H1 (cell line): Measurements from ENCODE around the gene PAK5. TPM values are rescaled to one million over a fixed set of nuclear protein-coding genes. Genes with fewer than 3 reads are reported as not detected.

Experiments used
- CTCF ChIA-PET: fragments of 300-600 bp; sonication (Branson Sonifier 250); formaldehyde crosslinking; loops from one replicate; lab custom pipeline; 2021; ENCODE audit not compliant: partially characterized antibody; lab: Charles Lee
- POLR2A ChIA-PET: fragments of 300-600 bp; sonication (Branson Sonifier 250); formaldehyde crosslinking; loops from one replicate; lab custom pipeline; 2021; ENCODE audit warnings: inconsistent platforms; ENCODE audit not compliant: partially characterized antibody; lab: Charles Lee
- DNase-seq, 2 experiments: peaks; one replicate each; pipeline versions ENCODE4 v3.0.0 to v3.0.0-alpha.2; 2010 to 2022; ENCODE audit warnings: low spot score in 2 of 2, low read depth in 1 of 2, mixed read lengths in 1 of 2
- FAIRE-seq: peaks from 2 replicates; lab custom pipeline; 2011; peaks lifted over from hg19 to GRCh38; lab: Jason Lieb, UNC
- H2AFZ ChIP-seq: 2 replicates; pipeline ENCODE4 v1.8.1; 2012; ENCODE audit warnings: low read length, inconsistent platforms
- H2AK5ac ChIP-seq: 2 replicates; pipeline ENCODE4 v1.6.1; 2013; ENCODE audit warnings: low read depth, low read length
- H2BK120ac ChIP-seq: replicated peaks from 2 replicates; pipeline ENCODE3; 2013; ENCODE audit warnings: low read depth, low read length, inconsistent platforms
- H2BK12ac ChIP-seq: 2 replicates; pipeline ENCODE4 v1.6.1; 2013; ENCODE audit warnings: low read depth, low read length
- H2BK15ac ChIP-seq: 2 replicates; pipeline ENCODE4 v1.6.1; 2013; ENCODE audit warnings: low read length
- H2BK20ac ChIP-seq: 2 replicates; pipeline ENCODE4 v1.6.1; 2013; ENCODE audit warnings: low read length
- H2BK5ac ChIP-seq: 2 replicates; pipeline ENCODE4 v1.6.1; 2013; ENCODE audit warnings: low read depth, low read length
- H3K14ac ChIP-seq: 2 replicates; pipeline ENCODE4 v1.6.1; 2013; ENCODE audit warnings: inconsistent platforms; ENCODE audit not compliant: insufficient read length
- H3K18ac ChIP-seq: 2 replicates; pipeline ENCODE4 v1.6.1; 2013; ENCODE audit warnings: low read length; ENCODE audit errors: extremely low read depth
- H3K23ac ChIP-seq: 2 replicates; pipeline ENCODE4 v1.6.1; 2013; ENCODE audit warnings: inconsistent platforms; ENCODE audit not compliant: insufficient read length
- H3K23me2 ChIP-seq: 2 replicates; pipeline ENCODE4 v1.6.1; 2013; ENCODE audit warnings: low read depth, low read length
- H3K27ac ChIP-seq: 2 replicates; pipeline ENCODE4 v1.6.1; 2011; ENCODE audit warnings: low read depth, low read length, inconsistent platforms
- H3K27me3 ChIP-seq, 4 experiments: replicated peaks in 1 of 4; 1 replicate in 1 of 4; 2 replicates in 3 of 4; pipeline versions ENCODE4 v1.6.1 to v1.8.1; 2011 to 2013; ENCODE audit warnings: low read length in 3 of 4, mild to moderate bottlenecking in 3 of 4, inconsistent platforms in 2 of 4, mixed read lengths in 2 of 4, moderate library complexity in 1 of 4; ENCODE audit not compliant: control insufficient read depth in 3 of 4, insufficient read depth in 3 of 4; ENCODE audit errors: extremely low read depth in 1 of 4
- H3K36me3 ChIP-seq, 4 experiments: 2 replicates each; pipeline versions ENCODE4 v1.6.1 to v1.8.1; 2011 to 2013; ENCODE audit warnings: mild to moderate bottlenecking in 4 of 4, low read length in 3 of 4, moderate library complexity in 2 of 4, control low read depth in 1 of 4, inconsistent platforms in 1 of 4; ENCODE audit not compliant: insufficient read depth in 4 of 4, control insufficient read depth in 2 of 4
- H3K4ac ChIP-seq: replicated peaks from 2 replicates; pipeline ENCODE3; 2013; ENCODE audit warnings: low read length, low read depth, mixed read lengths, inconsistent platforms; ENCODE audit not compliant: insufficient read length
- H3K4me1 ChIP-seq, 4 experiments: replicated peaks in 1 of 4; 1 replicate in 1 of 4; 2 replicates in 3 of 4; pipeline versions ENCODE4 v1.6.1 to v1.8.1; 2011 to 2013; ENCODE audit warnings: low read length in 3 of 4, inconsistent platforms in 2 of 4, mixed read lengths in 1 of 4; ENCODE audit not compliant: insufficient read depth in 4 of 4, control insufficient read depth in 3 of 4
- H3K4me2 ChIP-seq, 2 experiments: 2 replicates each; pipeline versions ENCODE4 v1.6.1 to v1.8.1; 2011 to 2013; ENCODE audit warnings: low read depth in 2 of 2, low read length in 2 of 2, control low read depth in 1 of 2, inconsistent platforms in 1 of 2, mild to moderate bottlenecking in 1 of 2; ENCODE audit not compliant: insufficient read depth in 1 of 2
- H3K4me3 ChIP-seq, 4 experiments: fragments of 200-600, 300-600 bp in 1 of 4; sonication (generic), shearing (Covaris generic), sonication (Bioruptor Twin) in 1 of 4; 2 replicates each; pipeline versions ENCODE4 v1.5.1 to v1.8.1; 2011 to 2016; ENCODE audit warnings: low read length in 4 of 4, low read depth in 3 of 4, control low read depth in 2 of 4, inconsistent platforms in 2 of 4, mild to moderate bottlenecking in 2 of 4, mixed read lengths in 1 of 4, moderate library complexity in 1 of 4; ENCODE audit not compliant: insufficient read depth in 2 of 4; ENCODE audit errors: extremely low read depth in 1 of 4
- H3K56ac ChIP-seq: replicated peaks from 2 replicates; pipeline ENCODE3; 2013; ENCODE audit warnings: low read depth, mild to moderate bottlenecking, mixed read lengths, low read length, inconsistent platforms; ENCODE audit not compliant: insufficient read length
- H3K79me1 ChIP-seq: 2 replicates; pipeline ENCODE4 v1.6.1; 2013; ENCODE audit warnings: low read depth, low read length, control low read depth
- H3K79me2 ChIP-seq, 2 experiments: 2 replicates each; pipeline versions ENCODE4 v1.6.1 to v1.8.1; 2012 to 2013; ENCODE audit warnings: low read length in 2 of 2, mild to moderate bottlenecking in 2 of 2, inconsistent platforms in 1 of 2; ENCODE audit not compliant: insufficient read depth in 2 of 2, control insufficient read depth in 1 of 2
- H3K9ac ChIP-seq, 4 experiments: replicated peaks in 1 of 4; 1 replicate in 1 of 4; 2 replicates in 3 of 4; pipeline versions ENCODE4 v1.6.1 to v1.8.1; 2011 to 2013; ENCODE audit warnings: low read depth in 3 of 4, low read length in 3 of 4, control low read depth in 2 of 4, mild to moderate bottlenecking in 2 of 4, moderate library complexity in 2 of 4, inconsistent platforms in 1 of 4; ENCODE audit errors: extremely low read depth in 1 of 4
- H3K9me3 ChIP-seq, 2 experiments: 2 replicates each; pipeline versions ENCODE4 v1.6.1 to v1.8.1; 2012 to 2013; ENCODE audit warnings: mild to moderate bottlenecking in 2 of 2, moderate library complexity in 2 of 2, control low read depth in 1 of 2, inconsistent platforms in 1 of 2, low read depth in 1 of 2, low read length in 1 of 2, mixed read lengths in 1 of 2; ENCODE audit not compliant: insufficient read depth in 2 of 2
- H4K20me1 ChIP-seq, 2 experiments: replicated peaks in 1 of 2; 2 replicates each; pipeline versions ENCODE3 to v1.8.1; 2011 to 2013; ENCODE audit warnings: inconsistent platforms in 2 of 2, low read length in 2 of 2, mild to moderate bottlenecking in 1 of 2; ENCODE audit not compliant: insufficient read depth in 2 of 2, control insufficient read depth in 1 of 2
- H4K5ac ChIP-seq: 2 replicates; pipeline ENCODE4 v1.6.1; 2013; ENCODE audit warnings: low read length, low read depth, mixed read lengths, inconsistent platforms; ENCODE audit not compliant: insufficient read length
- H4K8ac ChIP-seq: 2 replicates; pipeline ENCODE4 v1.8.0; 2013; ENCODE audit warnings: mild to moderate bottlenecking, moderate library complexity, low read length, inconsistent platforms; ENCODE audit not compliant: insufficient read depth; ENCODE audit errors: extremely low read depth
- H4K91ac ChIP-seq: replicated peaks from 2 replicates; pipeline ENCODE3; 2013; ENCODE audit warnings: low read length, mixed read lengths, inconsistent platforms; ENCODE audit not compliant: insufficient read length
- BCL11A ChIP-seq, 2 experiments: IDR thresholded peaks; one replicate each; pipeline ENCODE4 v1.6.1; 2011; ENCODE audit warnings: low read depth in 2 of 2, low read length in 2 of 2, mild to moderate bottlenecking in 2 of 2
- CBX5 ChIP-seq: fragments of 300-800, 300-1000 bp; sonication (generic); IDR thresholded peaks from 2 replicates; pipeline ENCODE4 v1.7.1; 2016; ENCODE audit warnings: antibody characterized with exemption, low read length, low read depth
- CEBPB ChIP-seq: IDR thresholded peaks from 2 replicates; pipeline ENCODE4 v1.6.1; 2012; ENCODE audit warnings: low read depth, low read length
- CHD2 ChIP-seq: IDR thresholded peaks from 2 replicates; pipeline ENCODE4 v1.6.1; 2012; ENCODE audit warnings: low read length, improper control_type of control experiment
- CREB1 ChIP-seq: IDR thresholded peaks from 2 replicates; pipeline ENCODE4 v1.6.1; 2012; ENCODE audit warnings: inconsistent platforms
- GTF2F1 ChIP-seq: IDR thresholded peaks from 2 replicates; pipeline ENCODE4 v1.6.1; 2012; ENCODE audit warnings: low read depth, low read length, improper control_type of control experiment, borderline replicate concordance
- HDAC6 ChIP-seq: IDR thresholded peaks from one replicate; pipeline ENCODE4 v1.7.1; 2012; ENCODE audit warnings: low read depth, mild to moderate bottlenecking, inconsistent platforms, low read length, moderate library complexity
- JUND ChIP-seq: IDR thresholded peaks from 2 replicates; pipeline ENCODE4 v1.6.1; 2011; ENCODE audit warnings: mild to moderate bottlenecking, improper control_type of control experiment, low read length
- KDM1A ChIP-seq: fragments of 200-600, 300-600 bp; sonication (generic); IDR thresholded peaks from 2 replicates; pipeline ENCODE4 v1.7.1; 2016; ENCODE audit warnings: mild to moderate bottlenecking, low read length, borderline replicate concordance
- PHF8 ChIP-seq: fragments of 200-600 bp; sonication (generic); conservative IDR thresholded peaks from 2 replicates; pipeline ENCODE4 v1.7.1; 2012; ENCODE audit warnings: low read depth, mild to moderate bottlenecking, inconsistent platforms, low read length, moderate library complexity
- RNF2 ChIP-seq: fragments of 200-900, 300-1000 bp; sonication (generic); IDR thresholded peaks from 2 replicates; pipeline ENCODE4 v1.7.1; 2016; ENCODE audit warnings: borderline replicate concordance, low read depth, mild to moderate bottlenecking, antibody characterized with exemption, low read length; ENCODE audit not compliant: poor library complexity, severe bottlenecking; ENCODE audit errors: missing control alignments
- SP4 ChIP-seq: IDR thresholded peaks from 2 replicates; pipeline ENCODE4 v1.6.1; 2012; ENCODE audit warnings: low read length, inconsistent platforms
- TAF1 ChIP-seq: IDR thresholded peaks from 2 replicates; pipeline ENCODE4 v1.6.1; 2011; ENCODE audit warnings: mild to moderate bottlenecking, low read depth, low read length
- TCF12 ChIP-seq: IDR thresholded peaks from 2 replicates; pipeline ENCODE4 v1.6.1; 2011; ENCODE audit warnings: low read depth, mild to moderate bottlenecking, low read length
- WGBS, 2 experiments: shearing (Covaris generic) in 1 of 2; methylation state at CpG; one replicate each; pipeline versions ENCODE4 v1.1.6 to v1.1.7; 2013 to 2015; ENCODE audit warnings: low lambda C conversion rate in 2 of 2, mixed read lengths in 2 of 2, inconsistent platforms in 1 of 2, low coverage in 1 of 2, missing lambda C conversion rate in 1 of 2; ENCODE audit not compliant: insufficient replicate concordance in 2 of 2, insufficient coverage in 1 of 2, insufficient read length in 1 of 2; ENCODE audit errors: extremely low coverage in 1 of 2, missing lambda C conversion rate in 1 of 2; 5-methylcytosine and 5-hydroxymethylcytosine counted together
- polyA plus RNA-seq, 7 experiments: library from polyadenylated mRNA; depleted of rRNA in 3 of 7; stranded (reverse) in 5 of 7; unstranded in 2 of 7; fragments of >200 nt in 5 of 7; fragments of 200-250 nt in 2 of 7; gene quantifications; 1 replicate in 5 of 7; 2 replicates in 1 of 7; 4 replicates in 1 of 7; pipeline versions ENCODE4 v1.2.1 to v1.2.3, GENCODE V29; 2011 to 2013; ENCODE audit warnings: missing spikeins in 2 of 7, mixed read lengths in 2 of 7
- total RNA-seq: library from RNA; stranded (reverse); fragmentation: NEBNext Ultra II Directional; extraction: Animal tissue kit (Norgen Biotek cat#: 25700); gene quantifications from 2 replicates; pipeline ENCODE4 v1.2.1, GENCODE V29; 2021
- TF ChIP-seq, protein P1 (sequence below): IDR thresholded peaks from 2 replicates; pipeline ENCODE4 v1.6.1; 2011; ENCODE audit warnings: low read length, improper control_type of control experiment

Gene PAK5
- total and polyA plus RNA-seq, 2 of the 8 experiments (the other 6 are each of a cell fraction or from before 2014, with no cell fraction given): 0.54 to 0.80 TPM

DNA sequence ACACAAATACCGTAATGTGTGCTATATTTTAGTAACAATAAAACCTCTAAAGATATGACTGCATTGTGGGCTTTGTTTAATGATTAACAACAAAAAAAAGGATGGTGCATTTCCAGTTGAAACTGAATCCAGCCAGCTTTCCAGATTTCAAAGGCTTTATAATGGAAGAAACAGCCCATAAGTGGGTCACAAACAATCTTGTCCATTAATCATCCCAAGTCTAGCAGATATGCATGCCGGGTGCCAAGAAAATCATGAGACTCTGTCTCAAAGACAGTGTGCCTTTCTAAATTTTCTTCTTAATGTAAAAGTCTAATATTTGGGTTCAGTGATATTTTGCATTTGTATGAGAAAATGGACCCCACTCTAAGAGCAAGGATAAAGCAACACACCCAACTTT lies 345.1 kb downstream of the PAK5 start:
- ChIA-PET POLR2A (interaction anchor here (0.7 kb wide), 1 partner anchor 22 kb away, joined by 4 read pairs; no protein-coding TSS in a partner anchor), CTCF (interaction anchor here (0.8 to 3.7 kb wide), 4 partner anchors 10 to 54 kb away, joined by 3 to 16 read pairs (median 4); no protein-coding TSS in a partner anchor)
- no peak overlapping the region for H3K14ac ChIP-seq
- H3K9ac ChIP-seq: no peak overlapping the region
- no peak overlapping the region for H2BK120ac ChIP-seq
- no peak overlapping the region for H3K27ac ChIP-seq
- no peak overlapping the region for H3K56ac ChIP-seq
- no peak overlapping the region for H3K4ac ChIP-seq
- H3K79me2 ChIP-seq: no peaks in the 10 kb centered on the region
- H3K23me2 ChIP-seq: no peaks in the 10 kb centered on the region
- no peaks in the 10 kb centered on the region for H4K20me1 ChIP-seq
- H2BK12ac ChIP-seq: no peak overlapping the region
- no peak overlapping the region for H2AFZ ChIP-seq
- no peaks in the 10 kb centered on the region; a peak in 1 of 4 replicates for H3K9me3 ChIP-seq
- H4K91ac ChIP-seq: no peak overlapping the region
- no peak overlapping the region for H4K5ac ChIP-seq
- no peak for FAIRE-seq
- no peak overlapping the region for H2AK5ac ChIP-seq
- no peak overlapping the region for H3K18ac ChIP-seq
- WGBS, 2 experiments: 87% methylated on average over 2 of the region's 2 CpGs; no CpG with 5 or more reads in 1 of the 2 experiments
- no peaks in the 10 kb centered on the region for H3K27me3 ChIP-seq
- H3K4me1 ChIP-seq: no peaks in the 10 kb centered on the region
- no peak for DNase-seq
- H3K79me1 ChIP-seq: no peaks in the 10 kb centered on the region
- no peak overlapping the region for H4K8ac ChIP-seq
- H3K23ac ChIP-seq: no peak overlapping the region
- H3K4me2 ChIP-seq: no peak overlapping the region
- H2BK15ac ChIP-seq: no peak overlapping the region
- no peak overlapping the region for H2BK20ac ChIP-seq
- no peak overlapping the region for H3K4me3 ChIP-seq
- no peaks in the 10 kb centered on the region for H3K36me3 ChIP-seq
- H2BK5ac ChIP-seq: no peak overlapping the region
- TF ChIP-seq PHF8 (no peak), CBX5 (no peak), TAF1 (no peak), SP4 (no peak), RNF2 (no peak), GTF2F1 (no peak), CREB1 (no peak), CEBPB (no peak), HDAC6 (no peak), KDM1A (no peak), BCL11A (IDR thresholded peaks at IDR 0.05; ENCODE audit: low read depth in 2 of 2, low read length in 2 of 2) (no peak), TCF12 (no peak), CHD2 (no peak), JUND (no peak)
- TF ChIP-seq, protein P1, sequence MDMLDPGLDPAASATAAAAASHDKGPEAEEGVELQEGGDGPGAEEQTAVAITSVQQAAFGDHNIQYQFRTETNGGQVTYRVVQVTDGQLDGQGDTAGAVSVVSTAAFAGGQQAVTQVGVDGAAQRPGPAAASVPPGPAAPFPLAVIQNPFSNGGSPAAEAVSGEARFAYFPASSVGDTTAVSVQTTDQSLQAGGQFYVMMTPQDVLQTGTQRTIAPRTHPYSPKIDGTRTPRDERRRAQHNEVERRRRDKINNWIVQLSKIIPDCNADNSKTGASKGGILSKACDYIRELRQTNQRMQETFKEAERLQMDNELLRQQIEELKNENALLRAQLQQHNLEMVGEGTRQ: no peak
